ENCODE data around the gene ZNF862. TPM values are rescaled to one million over a fixed set of nuclear protein-coding genes. Genes with fewer than 3 reads are reported as not detected.

ZNF862 gene
- total RNA-seq, 1 donor from 2014 or later: 20.7 TPM

DNA sequence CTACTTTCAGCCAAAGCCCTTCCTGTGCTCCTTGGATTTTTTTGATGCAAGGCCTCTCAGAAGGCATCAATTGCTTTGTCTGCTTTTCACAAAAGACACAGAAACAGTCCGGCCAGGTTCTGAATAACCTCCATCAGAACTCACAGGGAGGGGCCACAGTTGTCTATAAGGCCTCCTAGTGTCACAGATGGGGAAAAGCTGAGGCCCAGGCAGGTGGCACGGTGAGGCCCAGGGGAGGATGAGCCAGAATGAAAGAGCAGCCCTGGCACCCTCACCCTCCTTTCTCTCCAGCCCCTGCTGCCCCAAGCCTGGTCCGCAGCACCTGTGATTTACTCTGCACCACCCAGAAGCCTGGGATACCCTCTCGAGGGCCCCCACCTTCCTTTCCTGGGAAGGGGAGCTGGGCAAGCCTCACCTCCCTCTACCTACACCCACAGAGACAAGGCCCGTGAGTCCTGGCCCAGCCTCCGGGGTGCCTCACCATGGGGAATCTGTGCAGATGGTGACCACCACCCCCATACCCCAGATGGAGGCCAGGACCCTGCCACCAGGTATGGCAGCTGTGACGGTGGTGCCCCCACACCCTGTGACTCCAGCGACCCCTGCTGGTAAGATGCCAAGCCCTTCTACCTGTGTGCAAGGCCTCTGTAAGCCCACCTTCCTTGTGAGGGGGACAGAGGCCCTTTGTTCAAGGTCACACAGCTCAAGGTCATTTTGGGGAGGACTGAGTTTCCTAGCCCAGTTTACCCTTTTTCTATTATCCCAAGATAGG is 38.6 kb upstream of the ZNF862 start:
- Histone ChIP-seq H3K27me3 (ENCODE audit: low read depth) (no peaks in the 10 kb centered on the region), H3K4me3 (no peak overlapping the region), H3K27ac (no peak overlapping the region), H3K9me3 (no peaks in the 10 kb centered on the region), H3K36me3 (no peaks in the 10 kb centered on the region), H3K4me1 (no peaks in the 10 kb centered on the region)
- intact Hi-C loops (cut with DNase I): no loop called here
- ATAC-seq (no peak), DNase-seq (no peak)
- TF ChIP-seq, protein P1, sequence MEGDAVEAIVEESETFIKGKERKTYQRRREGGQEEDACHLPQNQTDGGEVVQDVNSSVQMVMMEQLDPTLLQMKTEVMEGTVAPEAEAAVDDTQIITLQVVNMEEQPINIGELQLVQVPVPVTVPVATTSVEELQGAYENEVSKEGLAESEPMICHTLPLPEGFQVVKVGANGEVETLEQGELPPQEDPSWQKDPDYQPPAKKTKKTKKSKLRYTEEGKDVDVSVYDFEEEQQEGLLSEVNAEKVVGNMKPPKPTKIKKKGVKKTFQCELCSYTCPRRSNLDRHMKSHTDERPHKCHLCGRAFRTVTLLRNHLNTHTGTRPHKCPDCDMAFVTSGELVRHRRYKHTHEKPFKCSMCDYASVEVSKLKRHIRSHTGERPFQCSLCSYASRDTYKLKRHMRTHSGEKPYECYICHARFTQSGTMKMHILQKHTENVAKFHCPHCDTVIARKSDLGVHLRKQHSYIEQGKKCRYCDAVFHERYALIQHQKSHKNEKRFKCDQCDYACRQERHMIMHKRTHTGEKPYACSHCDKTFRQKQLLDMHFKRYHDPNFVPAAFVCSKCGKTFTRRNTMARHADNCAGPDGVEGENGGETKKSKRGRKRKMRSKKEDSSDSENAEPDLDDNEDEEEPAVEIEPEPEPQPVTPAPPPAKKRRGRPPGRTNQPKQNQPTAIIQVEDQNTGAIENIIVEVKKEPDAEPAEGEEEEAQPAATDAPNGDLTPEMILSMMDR (IDR thresholded peaks at IDR 0.05): peak; percentile 52

DNA sequence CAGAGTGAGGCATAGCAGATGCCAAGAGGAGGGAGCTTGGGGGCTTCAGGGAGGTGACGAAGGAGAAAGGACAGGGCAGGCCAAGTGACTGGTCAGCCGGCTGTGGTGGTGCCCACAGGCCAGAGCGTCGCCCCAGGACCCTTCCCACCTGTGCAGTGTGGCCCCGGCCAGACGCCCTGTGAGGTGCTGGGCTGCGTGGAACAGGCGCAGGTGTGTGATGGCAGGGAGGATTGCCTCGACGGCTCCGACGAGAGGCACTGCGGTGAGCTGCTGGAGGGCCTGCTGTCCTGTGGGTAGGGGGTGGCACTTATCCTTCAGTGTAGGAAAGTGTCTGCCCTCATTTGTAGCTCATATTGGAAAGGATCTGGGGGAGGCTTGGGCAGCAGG is 38.0 kb upstream of the ZNF862 start:
- Histone ChIP-seq H3K27me3 (ENCODE audit: low read depth) (no peaks in the 10 kb centered on the region), H3K27ac (no peak overlapping the region), H3K4me1 (no peaks in the 10 kb centered on the region), H3K4me3 (no peak overlapping the region), H3K9me3 (no peaks in the 10 kb centered on the region), H3K36me3 (no peaks in the 10 kb centered on the region)
- no peak for ATAC-seq
- DNase-seq: no peak
- TF ChIP-seq, protein P1 (IDR thresholded peaks at IDR 0.05): no peak
- intact Hi-C loops (cut with DNase I): no loop called here

DNA sequence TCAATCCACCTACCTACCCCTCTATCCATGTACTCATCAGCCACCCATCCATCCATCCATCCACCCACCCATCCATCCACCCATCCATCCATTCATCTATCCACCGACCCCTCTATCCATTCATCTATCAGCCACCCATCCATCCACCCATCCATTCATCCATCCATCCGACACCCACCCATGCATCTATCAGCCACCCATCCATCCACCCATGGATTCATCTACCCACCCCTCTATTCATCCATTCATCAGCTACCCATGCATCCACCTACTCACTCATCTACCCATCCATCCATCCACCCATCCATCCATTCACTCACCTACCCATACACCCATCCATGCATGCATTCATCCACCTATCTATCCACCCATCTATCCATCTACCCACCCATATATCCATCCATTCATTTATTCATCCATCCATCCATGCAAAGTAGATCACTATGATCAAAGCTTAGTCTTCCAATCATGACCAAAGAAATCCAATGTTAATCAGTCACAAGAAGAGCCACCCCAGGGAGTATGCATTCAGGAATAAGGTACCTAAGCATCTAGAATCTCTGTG is 37.1 kb upstream of the ZNF862 start:
- H3K9me3 ChIP-seq: no peaks in the 10 kb centered on the region
- no peaks in the 10 kb centered on the region for H3K27me3 ChIP-seq (ENCODE audit: low read depth)
- ATAC-seq: no peak
- intact Hi-C loops (cut with DNase I): no loop called here
- no peak overlapping the region for H3K27ac ChIP-seq
- no peak for DNase-seq
- no peaks in the 10 kb centered on the region for H3K36me3 ChIP-seq
- H3K4me1 ChIP-seq: no peaks in the 10 kb centered on the region
- no peak overlapping the region for H3K4me3 ChIP-seq
- TF ChIP-seq, protein P1 (IDR thresholded peaks at IDR 0.05): no peak

GRCh38 chr7:149801816-149802215 is 36.4 kb upstream of the ZNF862 start:
- ATAC-seq: no peak
- intact Hi-C loops (cut with DNase I): no loop called here
- no peak overlapping the region for H3K4me3 ChIP-seq

GRCh38 chr7:149802966-149803365 is 35.2 kb upstream of the ZNF862 start:
- Histone ChIP-seq H3K27ac (no peak overlapping the region), H3K27me3 (ENCODE audit: low read depth) (no peaks in the 10 kb centered on the region), H3K9me3 (no peaks in the 10 kb centered on the region), H3K36me3 (no peaks in the 10 kb centered on the region), H3K4me1 (no peaks in the 10 kb centered on the region), H3K4me3 (no peak overlapping the region)
- intact Hi-C loops (cut with DNase I): no loop called here
- ATAC-seq: no peak
- TF ChIP-seq, protein P1 (IDR thresholded peaks at IDR 0.05): no peak
- no peak for DNase-seq

More at GRCh38 chr7:149801816-149802215, 36.4 kb upstream of the ZNF862 start:
- Histone ChIP-seq H3K9me3 (no peaks in the 10 kb centered on the region), H3K27ac (no peak overlapping the region), H3K27me3 (ENCODE audit: low read depth) (no peaks in the 10 kb centered on the region), H3K36me3 (no peaks in the 10 kb centered on the region), H3K4me1 (no peaks in the 10 kb centered on the region)
- no peak for DNase-seq
- TF ChIP-seq, protein P1 (IDR thresholded peaks at IDR 0.05): no peak
